GM23248 (cell line): ENCODE measurements around the gene RAD51B.

Experiments used
- EZH2 ChIP-seq: fragments of 200-600 bp; sonication (generic); IDR thresholded peaks from 2 replicates; pipeline ENCODE4 v1.6.1; 2018; ENCODE audit warnings: antibody characterized with exemption, mild to moderate bottlenecking; ENCODE audit not compliant: insufficient read depth, poor library complexity, severe bottlenecking
- EZH2phosphoT487 ChIP-seq: fragments of 200-600 bp; sonication (generic); IDR thresholded peaks from 2 replicates; pipeline ENCODE4 v1.6.1; 2018; ENCODE audit warnings: antibody characterized with exemption, moderate library complexity, mild to moderate bottlenecking, low read depth; ENCODE audit not compliant: insufficient read depth

DNA sequence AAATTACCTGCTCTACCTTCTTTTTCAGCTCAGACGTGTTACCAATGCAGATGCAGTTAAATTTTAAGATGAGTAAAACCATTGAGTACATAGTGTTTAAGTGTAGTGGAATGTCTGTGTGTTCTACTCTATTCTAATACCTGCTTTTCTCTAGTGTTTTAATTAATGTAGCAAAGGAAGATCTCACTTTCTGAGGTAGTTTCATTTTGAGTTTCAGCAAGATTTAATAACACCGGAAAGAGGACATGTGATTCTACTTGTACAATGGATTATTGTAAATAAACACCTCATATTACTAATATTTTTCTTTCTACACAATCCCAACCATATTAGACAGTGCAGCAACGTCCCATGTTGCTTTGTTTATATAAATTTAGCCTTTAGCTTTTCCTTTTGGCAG lies 315.4 kb downstream of the RAD51B start:
- TF ChIP-seq EZH2 (no peak), EZH2phosphoT487 (no peak)
